PFSK-1 (cell line): ENCODE data around the gene LHPP.

Experiments
- FOXP2 ChIP-seq: optimal IDR thresholded peaks from 2 replicates; pipeline ENCODE3; 2011; ENCODE audit warnings: borderline replicate concordance, control low read depth, inconsistent platforms; ENCODE audit not compliant: insufficient read depth; ENCODE audit errors: extremely low read length, extremely low read depth
- POLR2AphosphoS5 ChIP-seq: IDR thresholded peaks from 2 replicates; pipeline ENCODE4 v1.6.1; 2012; ENCODE audit warnings: low read depth, mild to moderate bottlenecking, control low read depth, low read length, moderate library complexity
- REST ChIP-seq, 2 experiments: IDR thresholded peaks; 2 replicates each; pipeline versions ENCODE4 v1.6.1 to v1.8.0; 2011 to 2012; ENCODE audit warnings: low read depth in 2 of 2, low read length in 2 of 2, control low read depth in 1 of 2, inconsistent platforms in 1 of 2, mild to moderate bottlenecking in 1 of 2, moderate library complexity in 1 of 2; ENCODE audit not compliant: insufficient read depth in 1 of 2
- SIN3A ChIP-seq: IDR thresholded peaks from 2 replicates; pipeline ENCODE4 v1.6.1; 2012; ENCODE audit warnings: mild to moderate bottlenecking, low read length, moderate library complexity, borderline replicate concordance; ENCODE audit not compliant: insufficient read depth
- TAF1 ChIP-seq: IDR thresholded peaks from 2 replicates; pipeline ENCODE4 v1.6.1; 2012; ENCODE audit warnings: low read length, control low read depth, borderline replicate concordance; ENCODE audit not compliant: insufficient read depth

- TF ChIP-seq POLR2AphosphoS5: no peak
- no peak for TF ChIP-seq SIN3A
- TF ChIP-seq TAF1: no peak
- no peak for TF ChIP-seq REST (IDR thresholded peaks at IDR 0.05; ENCODE audit: insufficient read depth in 1 of 2, low read depth in 2 of 2, low read length in 2 of 2)
- no peak for TF ChIP-seq FOXP2
Measured at GRCh38 chr10:124601431-124602120, 140.0 kb downstream of the LHPP start.
